Parathyroid adenoma (tissue), 2 donors: ENCODE measurements around the gene CEP128.

ENCODE experiments used
- H2AFZ ChIP-seq: fragments of 300-600 bp; sonication (generic); one replicate; pipeline ENCODE4 v1.7.0; 2017; ENCODE audit warnings: antibody characterized with exemption, mild to moderate bottlenecking
- H3K27ac ChIP-seq: fragments of 300-600 bp; sonication (generic); one replicate; pipeline ENCODE4 v1.7.0; 2017
- H3K27me3 ChIP-seq: fragments of 300-600 bp; sonication (generic); one replicate; pipeline ENCODE4 v1.7.0; 2017; ENCODE audit warnings: low read length; ENCODE audit not compliant: control insufficient read depth, insufficient read depth
- H3K36me3 ChIP-seq: fragments of 300-600 bp; sonication (generic); one replicate; pipeline ENCODE4 v1.7.0; 2017; ENCODE audit warnings: low read length; ENCODE audit not compliant: control insufficient read depth, insufficient read depth
- H3K4me1 ChIP-seq: fragments of 300-600 bp; sonication (generic); one replicate; pipeline ENCODE4 v1.7.0; 2017; ENCODE audit warnings: control low read depth
- H3K4me2 ChIP-seq: fragments of 300-600 bp; sonication (generic); one replicate; pipeline ENCODE4 v1.7.0; 2017; ENCODE audit warnings: low read length
- H3K4me3 ChIP-seq: fragments of 300-600 bp; sonication (generic); one replicate; pipeline ENCODE4 v1.7.0; 2017; ENCODE audit warnings: low read depth, low read length
- H3K79me2 ChIP-seq: fragments of 300-600 bp; sonication (generic); one replicate; pipeline ENCODE4 v1.7.0; 2017; ENCODE audit warnings: control low read depth
- H3K9ac ChIP-seq: fragments of 300-600 bp; sonication (generic); one replicate; pipeline ENCODE4 v1.7.0; 2017; ENCODE audit warnings: mild to moderate bottlenecking
- H3K9me3 ChIP-seq: fragments of 300-600 bp; sonication (generic); one replicate; pipeline ENCODE4 v1.7.0; 2017; ENCODE audit warnings: low read length; ENCODE audit not compliant: control insufficient read depth
- CTCF ChIP-seq: fragments of 300-600 bp; sonication (generic); IDR thresholded peaks from one replicate; pipeline ENCODE4 v1.7.0; 2017; ENCODE audit warnings: antibody characterized with exemption, mild to moderate bottlenecking
- donor health status: primary hyperparathyroidism.

CEP128 gene

GRCh38 chr14:80867091-80867490 is 74.4 kb downstream of the CEP128 start:
- Histone ChIP-seq H3K4me3 (no peak overlapping the region), H3K4me2 (no peak overlapping the region), H3K36me3 (no peaks in the 10 kb centered on the region), H3K4me1 (no peaks in the 10 kb centered on the region), H2AFZ (no peak overlapping the region), H3K27ac (no peak overlapping the region), H3K27me3 (no peaks in the 10 kb centered on the region), H3K9ac (no peak overlapping the region), H3K9me3 (no peaks in the 10 kb centered on the region), H3K79me2 (no peaks in the 10 kb centered on the region)
- TF ChIP-seq CTCF: no peak

GRCh38 chr14:80865565-80865964 is 76.0 kb downstream of the CEP128 start:
- H3K27me3 ChIP-seq: no peaks in the 10 kb centered on the region

GRCh38 chr14:80862983-80863382 is 78.6 kb downstream of the CEP128 start:
- Histone ChIP-seq H3K79me2 (no peaks in the 10 kb centered on the region), H3K9me3 (no peaks in the 10 kb centered on the region), H3K4me3 (no peak overlapping the region), H3K9ac (no peak overlapping the region), H3K4me2 (no peak overlapping the region), H3K27ac (no peak overlapping the region), H2AFZ (no peak overlapping the region), H3K27me3 (no peaks in the 10 kb centered on the region), H3K4me1 (no peaks in the 10 kb centered on the region), H3K36me3 (no peaks in the 10 kb centered on the region)
- TF ChIP-seq CTCF: no peak

More at GRCh38 chr14:80865565-80865964, 76.0 kb downstream of the CEP128 start:
- no peak overlapping the region for H3K9ac ChIP-seq
- no peaks in the 10 kb centered on the region for H3K4me1 ChIP-seq
- no peak overlapping the region for H3K27ac ChIP-seq
- no peak overlapping the region for H2AFZ ChIP-seq
- no peak for TF ChIP-seq CTCF
- H3K4me2 ChIP-seq: no peak overlapping the region
- no peaks in the 10 kb centered on the region for H3K36me3 ChIP-seq
- H3K79me2 ChIP-seq: no peaks in the 10 kb centered on the region
- H3K9me3 ChIP-seq: no peaks in the 10 kb centered on the region
- no peak overlapping the region for H3K4me3 ChIP-seq

GRCh38 chr14:80862541-80862940 is 79.0 kb downstream of the CEP128 start:
- no peak overlapping the region for H3K4me2 ChIP-seq
- TF ChIP-seq CTCF: no peak
- no peaks in the 10 kb centered on the region for H3K9me3 ChIP-seq
- H3K79me2 ChIP-seq: no peaks in the 10 kb centered on the region
- H3K4me1 ChIP-seq: no peaks in the 10 kb centered on the region
- no peak overlapping the region for H3K27ac ChIP-seq
- no peak overlapping the region for H3K9ac ChIP-seq
- no peaks in the 10 kb centered on the region for H3K36me3 ChIP-seq
- H3K4me3 ChIP-seq: no peak overlapping the region
- no peak overlapping the region for H2AFZ ChIP-seq
- H3K27me3 ChIP-seq: no peaks in the 10 kb centered on the region

GRCh38 chr14:80850197-80850814 is 91.2 kb downstream of the CEP128 start:
- Histone ChIP-seq H3K4me2 (no peak overlapping the region), H3K9me3 (no peaks in the 10 kb centered on the region), H3K27me3 (no peaks in the 10 kb centered on the region), H3K9ac (no peak overlapping the region), H3K27ac (no peak overlapping the region), H3K79me2 (no peaks in the 10 kb centered on the region), H2AFZ (no peak overlapping the region), H3K4me3 (no peak overlapping the region), H3K36me3 (no peaks in the 10 kb centered on the region), H3K4me1 (peaks cover 2% of the 10 kb centered on the region)
- peak; percentile 76 for TF ChIP-seq CTCF
